ENCODE data around the gene TMEM72.
A peak's percentile ranks its signal among the peaks of the same experiment; 100 is the strongest.

TMEM72 gene

GRCh38 chr10:44921061-44921460 is 9.9 kb downstream of the TMEM72 start:
- DNase-seq: no peak

- no peak for DNase-seq
Observed at GRCh38 chr10:44921506-44921905, 10.4 kb downstream of the TMEM72 start.

- DNase-seq: no peak
Observed at GRCh38 chr10:44922021-44922420, 10.9 kb downstream of the TMEM72 start.

DNA sequence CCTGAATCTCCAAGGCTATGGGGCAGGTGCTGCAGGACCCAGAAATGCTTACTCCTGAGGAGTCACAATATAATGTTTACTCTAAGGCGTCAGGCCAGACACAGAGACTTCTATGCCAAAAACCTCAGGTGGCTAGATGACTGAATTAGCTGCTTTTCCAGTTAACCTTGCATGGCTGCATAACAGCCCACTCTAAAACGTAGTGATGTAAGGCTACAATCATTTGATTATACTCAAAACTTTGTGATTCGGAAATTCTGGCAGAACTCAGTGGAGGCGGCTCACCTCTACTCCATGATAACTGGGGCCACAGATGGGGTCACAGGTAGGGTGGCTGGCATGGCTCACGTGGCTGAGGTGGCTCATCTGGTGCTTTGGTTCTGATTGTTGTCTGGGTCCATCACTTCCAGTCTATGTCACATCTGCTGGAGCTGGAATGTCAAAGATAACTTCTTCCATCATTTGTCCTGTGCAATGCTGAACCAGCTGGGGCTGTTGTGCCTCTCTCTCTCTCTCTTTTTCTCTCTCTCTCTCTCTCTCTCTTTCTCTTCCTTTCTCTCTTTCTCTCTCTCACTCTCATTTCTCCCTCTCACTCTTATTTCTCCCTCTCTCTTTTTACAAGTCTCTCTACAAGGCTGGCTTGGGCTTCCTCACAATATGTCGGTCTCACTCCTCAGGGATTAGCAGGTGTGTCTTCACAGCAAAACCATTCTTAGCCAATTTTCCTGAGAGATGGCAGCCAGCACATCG is 11.8 kb downstream of the TMEM72 start:
- DNase-seq: no peak

DNA sequence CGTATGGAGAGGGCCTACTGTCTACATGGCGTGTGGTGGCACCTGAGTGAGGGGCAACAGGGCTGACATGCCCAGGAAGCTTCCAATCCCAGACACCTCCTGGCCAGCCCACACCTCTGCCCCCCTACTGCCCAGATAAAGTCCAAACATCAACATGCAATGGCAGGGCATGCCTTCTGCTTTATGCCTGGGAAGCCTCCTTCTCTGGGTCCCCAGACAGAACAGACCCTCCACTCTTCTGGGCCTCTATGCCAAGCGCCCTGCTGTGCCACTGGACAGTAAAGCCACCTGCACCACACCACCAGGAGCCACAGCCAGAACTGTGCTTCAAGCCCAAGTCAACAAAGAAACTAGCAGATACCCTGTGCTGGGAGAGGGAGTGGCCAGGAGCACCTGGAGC is 12.5 kb downstream of the TMEM72 start:
- DNase-seq: no peak

DNA sequence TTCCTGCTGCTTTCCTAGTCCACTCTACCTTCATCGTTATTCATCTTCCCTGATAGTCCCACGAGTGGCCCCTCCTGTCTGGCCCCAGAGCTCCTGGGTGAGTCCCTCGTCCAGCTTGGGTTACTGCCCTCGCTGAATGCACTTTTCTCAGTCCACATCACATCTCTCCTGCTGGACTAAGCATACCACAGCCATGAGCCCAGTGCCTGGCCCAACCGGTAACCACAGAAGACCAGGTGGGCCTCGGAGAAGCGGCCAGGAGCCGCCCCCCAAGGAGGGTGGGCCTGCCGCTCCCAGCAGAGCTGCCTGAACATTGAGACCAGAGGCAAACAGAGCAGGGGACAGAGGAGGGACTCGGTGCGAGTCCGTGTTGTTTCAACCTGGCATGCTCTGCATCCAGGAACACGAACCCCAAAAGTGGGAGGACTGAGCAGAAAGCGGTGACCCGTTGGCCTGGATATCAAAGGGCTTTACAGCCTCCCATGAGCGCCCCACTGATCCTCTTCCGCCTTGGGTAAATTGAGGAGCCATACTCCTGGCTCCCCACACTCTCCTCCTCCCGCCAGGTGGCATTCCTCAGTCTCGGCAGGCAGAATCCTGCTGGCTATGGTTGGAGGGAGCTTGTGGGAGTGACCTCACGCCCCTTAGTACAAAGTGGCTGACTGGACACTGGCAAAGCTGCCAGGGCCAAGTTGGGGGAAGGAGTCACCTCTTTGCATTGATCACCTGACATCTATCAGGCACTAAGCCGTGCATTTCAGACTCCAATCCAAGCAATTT is 13.3 kb downstream of the TMEM72 start:
- DNase-seq: no peak

DNA sequence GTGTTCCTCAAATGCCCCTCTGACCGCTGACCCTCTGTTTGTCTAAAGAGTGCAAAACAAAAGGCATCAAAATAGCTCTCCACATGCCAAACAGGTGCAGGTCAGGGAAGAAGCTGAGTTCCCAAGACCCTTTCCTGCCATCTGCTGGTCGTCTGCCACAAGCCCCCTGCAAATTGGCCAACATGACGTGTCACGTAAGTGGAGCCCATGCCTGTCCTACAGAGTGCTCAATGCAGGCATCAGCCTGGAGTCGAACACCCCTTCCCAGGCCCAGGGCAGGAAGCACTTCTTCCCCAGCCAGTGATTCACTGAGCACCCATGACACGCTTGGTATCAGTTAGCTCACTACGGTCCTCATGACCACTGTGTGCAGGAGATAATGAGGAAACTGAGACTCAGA is 14.1 kb downstream of the TMEM72 start:
- DNase-seq: peak; percentile 49

DNA sequence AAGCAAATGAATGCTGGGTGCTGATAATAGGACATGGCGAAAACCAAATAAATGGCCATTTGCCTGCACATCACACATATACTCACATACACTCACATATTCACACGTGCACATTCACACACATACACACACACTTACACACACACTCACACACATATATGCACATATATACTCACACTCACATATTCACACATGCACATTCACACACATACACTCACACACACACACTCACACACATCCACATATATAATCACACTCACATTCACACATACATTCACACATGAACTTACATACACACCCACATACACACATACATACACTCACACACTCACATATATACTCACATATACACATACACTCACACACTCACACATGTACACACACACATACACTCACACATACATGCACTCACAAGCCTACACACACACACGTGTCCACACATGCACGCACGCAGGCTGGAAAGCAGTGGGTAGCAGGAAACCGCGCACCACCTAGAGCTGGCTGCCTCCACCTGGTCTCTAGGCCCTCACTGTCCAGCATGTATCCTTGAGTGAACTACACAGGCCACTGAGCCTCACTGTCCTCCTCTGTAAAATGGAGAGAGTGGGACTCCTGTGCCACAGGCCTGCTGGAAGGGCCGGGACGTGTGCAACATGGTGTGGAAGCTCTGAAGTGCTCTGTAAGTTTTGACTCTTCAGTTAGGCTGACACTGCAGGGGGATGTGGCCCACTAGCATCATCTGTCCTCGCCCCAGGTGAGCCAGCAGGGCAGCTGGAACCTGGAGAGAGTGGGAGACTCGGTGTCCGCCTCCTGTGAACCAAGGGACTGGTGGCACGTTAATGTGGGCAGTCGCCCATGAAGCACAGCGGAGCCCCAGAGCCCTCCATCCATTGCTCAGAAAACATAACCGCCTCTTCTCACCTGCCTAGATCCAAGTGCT is 14.9 kb downstream of the TMEM72 start:
- no peak for DNase-seq

DNA sequence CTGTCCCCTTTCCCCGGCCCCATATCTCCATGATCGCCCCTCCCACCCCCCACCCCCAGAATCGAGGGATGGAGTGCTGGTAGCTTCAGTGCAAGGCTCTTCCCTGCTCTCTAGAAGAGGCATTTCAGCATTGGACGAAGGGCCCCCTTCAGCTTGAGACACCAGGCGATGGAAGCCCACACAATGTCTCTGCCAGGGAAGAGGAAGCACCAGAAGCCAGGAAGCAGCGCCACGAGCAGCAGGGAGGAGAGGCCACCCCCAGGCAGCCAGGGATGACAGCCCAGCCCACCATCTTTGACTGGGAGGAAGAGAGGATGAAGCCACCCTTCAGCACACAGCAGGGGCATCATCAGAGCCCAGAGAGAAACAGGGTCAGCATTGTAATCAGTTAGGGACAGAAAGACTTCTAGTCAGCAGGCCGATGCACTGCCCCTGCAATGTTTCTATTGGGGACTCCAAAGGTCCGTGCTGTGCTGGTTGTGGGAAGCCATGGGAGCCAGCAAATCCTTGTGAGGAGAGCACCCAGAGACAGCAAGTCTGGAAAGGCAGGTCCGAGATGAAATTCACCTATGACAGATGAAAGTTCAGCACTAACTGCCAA is 15.7 kb downstream of the TMEM72 start:
- DNase-seq: no peak

- no peak for DNase-seq
Observed at GRCh38 chr10:44927352-44927751, 16.2 kb downstream of the TMEM72 start.

- DNase-seq: no peak
Observed at GRCh38 chr10:44928462-44928861, 17.3 kb downstream of the TMEM72 start.

DNA sequence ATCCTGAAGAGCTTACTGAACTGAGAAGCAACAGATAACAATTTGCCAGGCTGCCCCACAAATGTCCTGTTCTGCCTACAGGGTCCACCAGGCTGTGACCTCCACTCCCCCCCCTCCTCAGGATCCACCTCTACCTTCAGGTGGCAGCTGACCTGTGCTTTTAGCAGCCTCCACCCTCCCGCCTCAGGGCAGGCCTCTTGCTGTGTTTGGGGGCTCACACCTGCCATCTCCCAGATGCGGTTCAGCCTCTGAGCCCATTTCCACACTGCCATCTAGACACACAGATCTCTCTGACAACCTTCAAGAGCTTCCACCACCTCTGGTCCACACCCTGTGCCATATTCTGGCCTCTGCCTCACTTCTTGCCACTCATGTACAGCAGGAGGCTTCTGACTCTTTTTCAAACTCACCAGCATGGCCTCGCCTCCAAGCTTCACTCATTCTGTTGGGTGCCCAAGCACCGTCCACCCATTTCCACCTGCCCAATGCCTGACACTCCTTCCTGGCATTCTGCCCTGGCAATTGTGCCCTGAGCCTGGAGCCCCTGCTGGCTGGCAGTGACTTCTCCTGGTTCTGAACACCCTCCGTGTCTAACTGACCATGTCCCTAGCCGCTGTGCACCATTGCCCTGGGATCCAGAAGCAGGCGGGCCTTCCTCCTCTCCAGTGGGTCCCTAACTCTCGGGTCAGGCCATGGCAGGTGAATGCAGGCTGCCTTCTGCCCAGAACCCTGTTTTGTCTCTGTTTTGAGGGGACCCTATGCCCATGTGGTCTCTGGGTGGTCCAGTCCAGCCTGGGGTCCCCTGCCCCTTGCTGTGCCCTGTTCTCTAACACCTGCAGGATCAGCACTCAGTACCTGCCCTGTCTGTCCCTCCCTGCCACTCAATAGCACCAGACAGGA is 18.5 kb downstream of the TMEM72 start:
- DNase-seq: no peak

- no peak for DNase-seq
Observed at GRCh38 chr10:44930904-44931620, 19.9 kb downstream of the TMEM72 start.

GRCh38 chr10:44931621-44932516 is 20.7 kb downstream of the TMEM72 start:
- no peak for DNase-seq

GRCh38 chr10:44932517-44933450 is 21.6 kb downstream of the TMEM72 start:
- peak; percentile 81 for DNase-seq

DNA sequence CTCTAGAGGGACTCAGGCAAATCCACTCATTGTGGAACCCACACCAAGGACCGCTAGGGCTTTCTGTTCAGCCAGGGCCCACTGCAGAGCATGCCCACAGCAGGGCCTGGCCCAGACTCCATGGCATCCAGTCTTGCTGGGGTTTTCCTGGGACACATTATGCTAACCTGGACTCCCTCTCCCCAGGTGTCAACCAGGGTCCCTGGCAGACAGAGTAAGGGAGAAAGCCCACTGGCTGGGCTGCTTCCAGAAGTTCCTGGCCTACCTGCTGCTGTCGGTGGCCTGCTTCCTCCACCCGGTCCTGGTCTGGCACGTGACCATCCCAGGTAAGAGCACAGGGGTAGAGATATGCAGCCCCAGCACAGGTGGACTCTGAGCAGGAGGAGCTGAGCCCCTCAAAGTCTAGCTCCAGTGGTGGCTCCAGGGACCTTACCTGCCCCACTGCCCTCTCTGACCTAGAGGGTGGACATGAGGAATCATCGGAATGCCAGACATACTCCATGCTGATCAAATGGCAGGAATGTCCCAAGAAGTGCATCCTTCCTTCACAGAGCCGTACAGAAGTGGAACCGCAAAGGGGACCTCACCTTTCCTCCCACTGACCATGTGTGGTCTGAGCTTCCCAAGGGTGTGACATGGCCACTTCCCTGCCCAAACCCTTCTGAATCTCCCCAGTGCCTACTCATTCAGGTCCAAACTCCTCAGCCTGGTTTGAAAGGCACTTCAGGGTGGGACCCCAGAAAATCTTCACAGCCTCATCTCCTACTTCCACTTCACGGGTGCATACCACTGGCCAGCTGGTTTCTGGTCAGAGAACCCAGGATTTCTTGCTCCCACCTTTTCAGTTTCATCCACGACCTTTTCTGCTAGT is 22.5 kb downstream of the TMEM72 start:
- DNase-seq: no peak

DNA sequence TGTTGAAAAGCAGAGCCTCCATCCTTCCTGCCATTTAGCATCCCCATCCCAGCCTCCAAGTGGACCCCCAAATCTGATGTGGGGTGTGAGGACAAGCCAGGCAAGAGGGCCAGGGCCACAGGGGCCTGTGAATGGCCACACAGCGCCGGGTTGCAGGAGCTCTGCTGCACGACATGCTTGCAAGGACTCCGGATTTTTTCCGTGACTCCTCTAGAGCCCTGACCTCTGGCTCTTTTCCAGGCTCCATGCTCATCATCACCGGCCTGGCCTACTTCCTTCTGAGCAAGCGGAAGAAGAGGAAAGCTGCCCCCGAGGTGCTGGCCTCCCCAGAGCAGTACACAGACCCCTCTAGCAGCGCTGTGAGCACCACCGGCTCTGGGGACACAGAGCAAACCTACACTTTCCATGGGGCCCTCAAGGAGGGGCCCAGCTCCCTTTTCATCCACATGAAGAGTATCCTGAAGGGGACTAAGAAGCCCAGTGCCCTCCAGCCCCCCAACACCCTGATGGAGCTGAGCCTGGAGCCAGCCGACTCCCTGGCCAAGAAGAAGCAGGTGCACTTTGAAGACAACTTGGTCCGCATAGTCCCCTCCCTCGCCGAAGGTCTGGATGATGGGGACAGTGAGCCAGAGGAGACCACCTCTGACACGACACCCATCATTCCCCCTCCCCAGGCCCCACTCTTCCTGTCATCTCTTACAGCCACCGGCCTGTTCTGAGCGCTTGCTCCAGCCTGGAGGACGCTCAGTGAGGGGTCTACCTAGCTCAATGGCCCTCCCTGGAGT is 23.5 kb downstream of the TMEM72 start:
- no peak for DNase-seq

Data from NCI-H82 (cell line).